H1 (cell line): ENCODE data around the gene TAS1R3. TPM values are rescaled to one million over a fixed set of nuclear protein-coding genes. Genes with fewer than 3 reads are reported as not detected.

Source experiments
- CTCF ChIA-PET: fragments of 300-600 bp; sonication (Branson Sonifier 250); formaldehyde crosslinking; loops from one replicate; lab custom pipeline; 2021; ENCODE audit not compliant: partially characterized antibody; lab: Charles Lee
- POLR2A ChIA-PET: fragments of 300-600 bp; sonication (Branson Sonifier 250); formaldehyde crosslinking; loops from one replicate; lab custom pipeline; 2021; ENCODE audit warnings: inconsistent platforms; ENCODE audit not compliant: partially characterized antibody; lab: Charles Lee
- DNase-seq, 2 experiments: peaks; one replicate each; pipeline versions ENCODE4 v3.0.0 to v3.0.0-alpha.2; 2010 to 2022; ENCODE audit warnings: low spot score in 2 of 2, low read depth in 1 of 2, mixed read lengths in 1 of 2
- FAIRE-seq: peaks from 2 replicates; lab custom pipeline; 2011; peaks lifted over from hg19 to GRCh38; lab: Jason Lieb, UNC
- H2AFZ ChIP-seq: 2 replicates; pipeline ENCODE4 v1.8.1; 2012; ENCODE audit warnings: low read length, inconsistent platforms
- H2AK5ac ChIP-seq: 2 replicates; pipeline ENCODE4 v1.6.1; 2013; ENCODE audit warnings: low read depth, low read length
- H2BK120ac ChIP-seq: replicated peaks from 2 replicates; pipeline ENCODE3; 2013; ENCODE audit warnings: low read depth, low read length, inconsistent platforms
- H2BK12ac ChIP-seq: 2 replicates; pipeline ENCODE4 v1.6.1; 2013; ENCODE audit warnings: low read depth, low read length
- H2BK15ac ChIP-seq: 2 replicates; pipeline ENCODE4 v1.6.1; 2013; ENCODE audit warnings: low read length
- H2BK20ac ChIP-seq: 2 replicates; pipeline ENCODE4 v1.6.1; 2013; ENCODE audit warnings: low read length
- H2BK5ac ChIP-seq: 2 replicates; pipeline ENCODE4 v1.6.1; 2013; ENCODE audit warnings: low read depth, low read length
- H3K14ac ChIP-seq: 2 replicates; pipeline ENCODE4 v1.6.1; 2013; ENCODE audit warnings: inconsistent platforms; ENCODE audit not compliant: insufficient read length
- H3K18ac ChIP-seq: 2 replicates; pipeline ENCODE4 v1.6.1; 2013; ENCODE audit warnings: low read length; ENCODE audit errors: extremely low read depth
- H3K23ac ChIP-seq: 2 replicates; pipeline ENCODE4 v1.6.1; 2013; ENCODE audit warnings: inconsistent platforms; ENCODE audit not compliant: insufficient read length
- H3K23me2 ChIP-seq: 2 replicates; pipeline ENCODE4 v1.6.1; 2013; ENCODE audit warnings: low read depth, low read length
- H3K27ac ChIP-seq: 2 replicates; pipeline ENCODE4 v1.6.1; 2011; ENCODE audit warnings: low read depth, low read length, inconsistent platforms
- H3K27me3 ChIP-seq, 4 experiments: replicated peaks in 1 of 4; 1 replicate in 1 of 4; 2 replicates in 3 of 4; pipeline versions ENCODE4 v1.6.1 to v1.8.1; 2011 to 2013; ENCODE audit warnings: low read length in 3 of 4, mild to moderate bottlenecking in 3 of 4, inconsistent platforms in 2 of 4, mixed read lengths in 2 of 4, moderate library complexity in 1 of 4; ENCODE audit not compliant: control insufficient read depth in 3 of 4, insufficient read depth in 3 of 4; ENCODE audit errors: extremely low read depth in 1 of 4
- H3K36me3 ChIP-seq, 4 experiments: 2 replicates each; pipeline versions ENCODE4 v1.6.1 to v1.8.1; 2011 to 2013; ENCODE audit warnings: mild to moderate bottlenecking in 4 of 4, low read length in 3 of 4, moderate library complexity in 2 of 4, control low read depth in 1 of 4, inconsistent platforms in 1 of 4; ENCODE audit not compliant: insufficient read depth in 4 of 4, control insufficient read depth in 2 of 4
- H3K4ac ChIP-seq: replicated peaks from 2 replicates; pipeline ENCODE3; 2013; ENCODE audit warnings: low read length, low read depth, mixed read lengths, inconsistent platforms; ENCODE audit not compliant: insufficient read length
- H3K4me1 ChIP-seq, 4 experiments: replicated peaks in 1 of 4; 1 replicate in 1 of 4; 2 replicates in 3 of 4; pipeline versions ENCODE4 v1.6.1 to v1.8.1; 2011 to 2013; ENCODE audit warnings: low read length in 3 of 4, inconsistent platforms in 2 of 4, mixed read lengths in 1 of 4; ENCODE audit not compliant: insufficient read depth in 4 of 4, control insufficient read depth in 3 of 4
- H3K4me2 ChIP-seq, 2 experiments: 2 replicates each; pipeline versions ENCODE4 v1.6.1 to v1.8.1; 2011 to 2013; ENCODE audit warnings: low read depth in 2 of 2, low read length in 2 of 2, control low read depth in 1 of 2, inconsistent platforms in 1 of 2, mild to moderate bottlenecking in 1 of 2; ENCODE audit not compliant: insufficient read depth in 1 of 2
- H3K4me3 ChIP-seq, 4 experiments: fragments of 200-600, 300-600 bp in 1 of 4; sonication (generic), shearing (Covaris generic), sonication (Bioruptor Twin) in 1 of 4; 2 replicates each; pipeline versions ENCODE4 v1.5.1 to v1.8.1; 2011 to 2016; ENCODE audit warnings: low read length in 4 of 4, low read depth in 3 of 4, control low read depth in 2 of 4, inconsistent platforms in 2 of 4, mild to moderate bottlenecking in 2 of 4, mixed read lengths in 1 of 4, moderate library complexity in 1 of 4; ENCODE audit not compliant: insufficient read depth in 2 of 4; ENCODE audit errors: extremely low read depth in 1 of 4
- H3K56ac ChIP-seq: replicated peaks from 2 replicates; pipeline ENCODE3; 2013; ENCODE audit warnings: low read depth, mild to moderate bottlenecking, mixed read lengths, low read length, inconsistent platforms; ENCODE audit not compliant: insufficient read length
- H3K79me1 ChIP-seq: 2 replicates; pipeline ENCODE4 v1.6.1; 2013; ENCODE audit warnings: low read depth, low read length, control low read depth
- H3K79me2 ChIP-seq, 2 experiments: 2 replicates each; pipeline versions ENCODE4 v1.6.1 to v1.8.1; 2012 to 2013; ENCODE audit warnings: low read length in 2 of 2, mild to moderate bottlenecking in 2 of 2, inconsistent platforms in 1 of 2; ENCODE audit not compliant: insufficient read depth in 2 of 2, control insufficient read depth in 1 of 2
- H3K9ac ChIP-seq, 4 experiments: replicated peaks in 1 of 4; 1 replicate in 1 of 4; 2 replicates in 3 of 4; pipeline versions ENCODE4 v1.6.1 to v1.8.1; 2011 to 2013; ENCODE audit warnings: low read depth in 3 of 4, low read length in 3 of 4, control low read depth in 2 of 4, mild to moderate bottlenecking in 2 of 4, moderate library complexity in 2 of 4, inconsistent platforms in 1 of 4; ENCODE audit errors: extremely low read depth in 1 of 4
- H3K9me3 ChIP-seq, 2 experiments: 2 replicates each; pipeline versions ENCODE4 v1.6.1 to v1.8.1; 2012 to 2013; ENCODE audit warnings: mild to moderate bottlenecking in 2 of 2, moderate library complexity in 2 of 2, control low read depth in 1 of 2, inconsistent platforms in 1 of 2, low read depth in 1 of 2, low read length in 1 of 2, mixed read lengths in 1 of 2; ENCODE audit not compliant: insufficient read depth in 2 of 2
- H4K20me1 ChIP-seq, 2 experiments: replicated peaks in 1 of 2; 2 replicates each; pipeline versions ENCODE3 to v1.8.1; 2011 to 2013; ENCODE audit warnings: inconsistent platforms in 2 of 2, low read length in 2 of 2, mild to moderate bottlenecking in 1 of 2; ENCODE audit not compliant: insufficient read depth in 2 of 2, control insufficient read depth in 1 of 2
- H4K5ac ChIP-seq: 2 replicates; pipeline ENCODE4 v1.6.1; 2013; ENCODE audit warnings: low read length, low read depth, mixed read lengths, inconsistent platforms; ENCODE audit not compliant: insufficient read length
- H4K8ac ChIP-seq: 2 replicates; pipeline ENCODE4 v1.8.0; 2013; ENCODE audit warnings: mild to moderate bottlenecking, moderate library complexity, low read length, inconsistent platforms; ENCODE audit not compliant: insufficient read depth; ENCODE audit errors: extremely low read depth
- H4K91ac ChIP-seq: replicated peaks from 2 replicates; pipeline ENCODE3; 2013; ENCODE audit warnings: low read length, mixed read lengths, inconsistent platforms; ENCODE audit not compliant: insufficient read length
- KDM4A ChIP-seq: IDR thresholded peaks from one replicate; pipeline ENCODE4 v1.7.1; 2012; ENCODE audit warnings: low read depth, mild to moderate bottlenecking, moderate library complexity, low read length, inconsistent platforms; ENCODE audit not compliant: severe bottlenecking
- TAF1 ChIP-seq: IDR thresholded peaks from 2 replicates; pipeline ENCODE4 v1.6.1; 2011; ENCODE audit warnings: mild to moderate bottlenecking, low read depth, low read length
- WGBS, 2 experiments: shearing (Covaris generic) in 1 of 2; methylation state at CpG; one replicate each; pipeline versions ENCODE4 v1.1.6 to v1.1.7; 2013 to 2015; ENCODE audit warnings: low lambda C conversion rate in 2 of 2, mixed read lengths in 2 of 2, inconsistent platforms in 1 of 2, low coverage in 1 of 2, missing lambda C conversion rate in 1 of 2; ENCODE audit not compliant: insufficient replicate concordance in 2 of 2, insufficient coverage in 1 of 2, insufficient read length in 1 of 2; ENCODE audit errors: extremely low coverage in 1 of 2, missing lambda C conversion rate in 1 of 2; 5-methylcytosine and 5-hydroxymethylcytosine counted together
- polyA plus RNA-seq, 7 experiments: library from polyadenylated mRNA; depleted of rRNA in 3 of 7; stranded (reverse) in 5 of 7; unstranded in 2 of 7; fragments of >200 nt in 5 of 7; fragments of 200-250 nt in 2 of 7; gene quantifications; 1 replicate in 5 of 7; 2 replicates in 1 of 7; 4 replicates in 1 of 7; pipeline versions ENCODE4 v1.2.1 to v1.2.3, GENCODE V29; 2011 to 2013; ENCODE audit warnings: missing spikeins in 2 of 7, mixed read lengths in 2 of 7
- total RNA-seq: library from RNA; stranded (reverse); fragmentation: NEBNext Ultra II Directional; extraction: Animal tissue kit (Norgen Biotek cat#: 25700); gene quantifications from 2 replicates; pipeline ENCODE4 v1.2.1, GENCODE V29; 2021

TAS1R3 gene
- total and polyA plus RNA-seq, 2 of the 8 experiments (the other 6 are each of a cell fraction or from before 2014, with no cell fraction given), result 0.03 to 0.19 TPM

- Histone ChIP-seq H3K27me3 (no peaks in the 10 kb centered on the region), H4K91ac (no peak overlapping the region), H3K18ac (no peak overlapping the region), H4K20me1 (peaks cover 23 to 36% of the 10 kb centered on the region in 2 experiments), H3K27ac (no peak overlapping the region), H2BK12ac (no peak overlapping the region), H3K9me3 (no peaks in the 10 kb centered on the region), H3K4me3 (no peak overlapping the region), H4K5ac (no peak overlapping the region), H3K23ac (no peak overlapping the region), H3K4ac (no peak overlapping the region), H3K4me1 (peaks cover 0 to 15% (median 4%) of the 10 kb centered on the region in 4 experiments; a peak in 6 of 7 replicates), H4K8ac (no peak overlapping the region), H3K9ac (no peak overlapping the region), H2BK20ac (no peak overlapping the region), H2AK5ac (no peak overlapping the region), H2BK5ac (no peak overlapping the region), H3K79me2 (peaks cover 9 to 41% of the 10 kb centered on the region in 2 experiments; a peak in 3 of 4 replicates), H3K14ac (no peak overlapping the region), H3K4me2 (no peak overlapping the region), H3K79me1 (peaks cover 31% of the 10 kb centered on the region), H2BK120ac (no peak overlapping the region), H3K23me2 (no peaks in the 10 kb centered on the region), H3K56ac (no peak overlapping the region), H2AFZ (no peak overlapping the region), H2BK15ac (no peak overlapping the region), H3K36me3 (peaks cover 12 to 34% (median 21%) of the 10 kb centered on the region in 4 experiments)
- DNase-seq (no peak), FAIRE-seq (no peak)
- POLR2A ChIA-PET, result interaction anchor here (1.1 to 10.1 kb wide), 4 partner anchors 8 to 30 kb away, joined by 3 to 134 read pairs (median 5); partner anchors contain the start of gene TAS1R3
- 88% methylated on average over 9 of the region's 9 CpGs; no CpG with 5 or more reads in 1 of the 2 experiments for WGBS, 2 experiments
- CTCF ChIA-PET, result interaction anchor here (0.6 to 1.0 kb wide), 2 partner anchors 24 to 28 kb away, joined by 3 read pairs; no protein-coding TSS in a partner anchor
- no peak for TF ChIP-seq TAF1
- TF ChIP-seq KDM4A, result no peak
Observed at GRCh38 chr1:1318131-1318652, 12.9 kb upstream of the TAS1R3 start.
